GM20000 (cell line): ENCODE results near the gene ABCC11.
A peak's percentile ranks its signal among the peaks of the same experiment; 100 is the strongest.

ENCODE experiments used
- DNase-seq: peaks from one replicate; pipeline ENCODE4 v3.0.0; 2012; ENCODE audit warnings: low spot score
- TF ChIP-seq, protein P1 (sequence below): IDR thresholded peaks from 2 replicates; pipeline ENCODE4 v1.5.1; 2012; ENCODE audit warnings: mild to moderate bottlenecking, control low read depth; ENCODE audit errors: extremely low read depth, missing control alignments

Gene ABCC11

GRCh38 chr16:48203974-48204824, 43.1 kb downstream of the ABCC11 start:
- DNase-seq, result no peak
- TF ChIP-seq, protein P1, sequence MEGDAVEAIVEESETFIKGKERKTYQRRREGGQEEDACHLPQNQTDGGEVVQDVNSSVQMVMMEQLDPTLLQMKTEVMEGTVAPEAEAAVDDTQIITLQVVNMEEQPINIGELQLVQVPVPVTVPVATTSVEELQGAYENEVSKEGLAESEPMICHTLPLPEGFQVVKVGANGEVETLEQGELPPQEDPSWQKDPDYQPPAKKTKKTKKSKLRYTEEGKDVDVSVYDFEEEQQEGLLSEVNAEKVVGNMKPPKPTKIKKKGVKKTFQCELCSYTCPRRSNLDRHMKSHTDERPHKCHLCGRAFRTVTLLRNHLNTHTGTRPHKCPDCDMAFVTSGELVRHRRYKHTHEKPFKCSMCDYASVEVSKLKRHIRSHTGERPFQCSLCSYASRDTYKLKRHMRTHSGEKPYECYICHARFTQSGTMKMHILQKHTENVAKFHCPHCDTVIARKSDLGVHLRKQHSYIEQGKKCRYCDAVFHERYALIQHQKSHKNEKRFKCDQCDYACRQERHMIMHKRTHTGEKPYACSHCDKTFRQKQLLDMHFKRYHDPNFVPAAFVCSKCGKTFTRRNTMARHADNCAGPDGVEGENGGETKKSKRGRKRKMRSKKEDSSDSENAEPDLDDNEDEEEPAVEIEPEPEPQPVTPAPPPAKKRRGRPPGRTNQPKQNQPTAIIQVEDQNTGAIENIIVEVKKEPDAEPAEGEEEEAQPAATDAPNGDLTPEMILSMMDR, result no peak

DNA sequence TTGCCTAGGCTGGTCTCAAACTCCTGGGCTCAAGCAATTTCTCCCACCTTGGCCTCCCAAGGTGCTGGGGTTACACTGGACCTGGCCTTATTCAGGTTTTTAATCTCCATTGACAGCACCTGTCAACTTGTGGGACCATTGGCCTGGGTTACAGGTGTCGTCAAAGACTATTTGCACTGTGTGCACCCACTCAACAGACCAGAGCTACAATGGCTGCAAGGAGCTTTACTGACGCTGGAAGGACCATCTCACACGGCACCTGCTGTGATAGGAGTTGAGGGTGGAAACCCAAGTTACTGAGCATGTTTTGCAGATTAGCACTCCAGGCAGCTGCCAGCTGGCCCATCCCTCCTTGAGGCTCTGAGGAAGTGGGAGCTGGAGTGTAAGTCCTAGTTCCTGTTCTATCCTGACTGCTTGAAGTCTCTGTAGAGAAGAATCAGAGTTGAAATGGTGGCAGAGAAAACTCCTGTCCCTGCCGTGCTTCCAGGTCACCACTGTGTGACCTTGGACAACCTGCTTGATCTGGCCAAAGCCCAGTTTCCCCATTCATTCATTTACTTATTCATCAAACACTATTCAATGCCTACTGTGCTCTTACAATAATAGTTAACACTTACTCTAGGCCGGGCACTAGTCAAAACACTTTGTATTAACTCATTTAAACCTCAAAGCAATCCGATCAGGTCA, 45.7 kb downstream of the ABCC11 start:
- TF ChIP-seq, protein P1, result no peak
- no peak for DNase-seq

DNA sequence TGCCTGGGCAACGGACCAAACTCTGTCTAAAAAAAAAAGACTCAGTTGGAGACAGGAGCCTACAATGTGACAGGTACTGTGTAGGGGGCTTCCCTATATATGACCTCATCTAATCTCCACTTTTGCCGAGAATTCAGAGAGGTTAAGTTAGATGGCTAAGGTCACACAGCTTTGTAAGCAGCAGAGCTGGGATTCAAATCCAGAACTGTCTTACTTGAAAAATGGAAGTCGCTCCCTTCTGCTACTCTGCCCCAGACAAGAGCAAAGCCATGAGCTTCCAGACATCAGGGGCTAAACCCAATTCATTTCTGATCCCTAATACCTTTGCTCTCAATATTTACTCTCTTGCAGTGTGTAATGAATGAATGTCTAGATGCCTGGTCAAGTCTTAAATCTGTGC, 50.0 kb downstream of the ABCC11 start:
- TF ChIP-seq, protein P1, result no peak
- DNase-seq, result no peak

DNA sequence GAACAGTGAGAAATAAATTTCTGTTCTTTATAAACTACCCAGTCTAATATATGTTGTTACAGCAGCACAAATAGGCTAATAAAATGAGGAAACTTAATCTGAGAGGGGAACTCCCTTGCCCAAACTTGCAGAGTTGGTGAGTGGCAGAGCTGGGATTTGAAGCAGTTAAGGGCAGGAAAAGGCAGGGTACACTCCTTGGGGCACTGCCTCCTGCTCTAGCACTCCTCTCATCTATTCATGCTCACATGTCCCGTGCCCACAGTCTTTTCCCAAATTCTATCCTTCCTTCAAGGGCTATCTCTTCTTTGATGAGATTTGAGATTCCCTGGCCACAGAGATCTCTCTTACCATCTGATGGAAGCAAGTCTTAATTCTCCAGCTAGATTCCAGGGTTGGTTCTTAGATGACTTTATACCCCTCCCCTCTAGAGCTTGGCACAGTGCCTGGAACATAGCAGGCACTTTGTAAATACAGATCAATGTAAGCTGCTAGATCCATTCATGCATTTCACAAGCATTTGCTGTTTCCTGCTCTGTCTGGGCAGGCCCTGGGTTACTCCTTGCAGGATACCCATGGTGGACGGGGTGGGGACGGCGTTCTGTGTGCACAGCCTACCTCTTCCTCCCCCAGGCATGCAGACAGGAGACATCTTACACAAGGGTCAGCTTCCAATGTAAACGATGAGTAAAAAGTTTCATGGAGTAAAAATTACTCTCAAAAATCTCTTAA, 52.3 kb downstream of the ABCC11 start:
- DNase-seq, result no peak
- TF ChIP-seq, protein P1, result no peak

DNA sequence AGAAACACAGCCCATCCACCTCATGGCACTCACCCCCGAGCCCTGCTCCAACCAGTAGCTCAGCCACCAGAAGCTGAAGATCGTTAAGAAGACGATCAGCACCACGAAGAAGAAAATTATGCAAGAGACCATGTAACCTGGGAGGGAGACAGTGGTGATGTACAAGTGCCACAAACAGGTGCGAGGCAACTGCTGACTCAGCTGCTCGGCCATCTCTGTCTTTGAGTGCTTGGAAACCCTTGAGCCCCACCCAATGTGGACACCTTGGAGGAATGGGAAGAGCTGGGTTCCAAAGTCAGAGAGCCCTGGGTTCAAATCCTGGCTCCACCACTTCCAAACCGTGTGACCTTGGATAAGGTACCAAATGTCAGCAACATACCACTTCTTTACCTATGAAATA, 53.5 kb downstream of the ABCC11 start:
- TF ChIP-seq, protein P1, result no peak
- no peak for DNase-seq

DNA sequence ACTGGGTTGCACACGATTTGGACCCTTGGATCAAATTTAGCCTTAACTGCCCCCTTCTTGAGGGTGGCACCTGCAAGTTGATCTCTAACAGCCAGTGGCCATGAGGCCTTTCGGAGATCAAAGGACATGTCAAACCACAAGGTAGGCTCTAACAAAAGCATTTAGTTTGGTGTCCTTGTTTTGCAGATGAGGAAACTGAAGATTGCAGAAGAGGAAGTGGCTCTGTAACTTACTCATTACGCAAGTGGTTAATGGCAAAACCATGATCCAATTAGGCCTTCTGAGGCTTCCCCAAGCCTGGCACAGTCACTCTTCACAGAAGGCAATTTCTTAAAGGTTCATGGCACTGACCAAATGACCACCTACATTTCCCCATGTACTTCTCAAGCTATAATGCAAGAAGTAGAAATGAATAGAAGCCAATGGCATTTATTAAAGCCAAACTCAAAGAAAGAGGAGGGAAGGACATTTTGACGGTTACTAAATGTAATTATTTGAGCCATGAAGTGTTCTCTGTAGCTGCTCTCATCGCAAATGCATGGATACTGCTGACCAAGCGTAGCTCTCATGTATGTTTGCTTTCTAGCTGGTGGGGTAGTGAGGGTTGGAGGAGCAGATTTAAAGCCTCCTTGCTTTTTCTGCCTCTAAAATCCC, 58.8 kb downstream of the ABCC11 start:
- peak; percentile 54 for DNase-seq
- TF ChIP-seq, protein P1, result no peak
